GM21447 (cell line): Measurements from ENCODE around the gene SH2D3C.

ENCODE experiments used
- ATAC-seq: cut with Tn5 transposase; IDR thresholded peaks from one replicate; pipeline ENCODE4 v1.9.1; 2021; ENCODE audit not compliant: unreplicated experiment

The SH2D3C gene

GRCh38 chr9:127808347-127809001, 30.0 kb upstream of the SH2D3C start:
- ATAC-seq: no peak

GRCh38 chr9:127806871-127807270, 28.4 kb upstream of the SH2D3C start:
- ATAC-seq: no peak

GRCh38 chr9:127805620-127806019, 27.2 kb upstream of the SH2D3C start:
- no peak for ATAC-seq

GRCh38 chr9:127803507-127804352, 25.3 kb upstream of the SH2D3C start:
- peak; percentile 2 for ATAC-seq

- peak; percentile 65 for ATAC-seq
Measured at GRCh38 chr9:127802576-127803443, 24.3 kb upstream of the SH2D3C start, which contains the start of gene FPGS. Gene FPGS, plus strand, starts transcription at chr9:127802882. Its CDS starts 43 bp downstream, at chr9:127802925.

- no peak for ATAC-seq
Measured at GRCh38 chr9:127801955-127802575, 23.6 kb upstream of the SH2D3C start.

- no peak for ATAC-seq
Measured at GRCh38 chr9:127796852-127797370, 18.4 kb upstream of the SH2D3C start.

GRCh38 chr9:127796225-127796813, 17.9 kb upstream of the SH2D3C start:
- ATAC-seq: no peak

- no peak for ATAC-seq
Measured at GRCh38 chr9:127794001-127794791, 15.7 kb upstream of the SH2D3C start.

GRCh38 chr9:127793093-127793708, 14.7 kb upstream of the SH2D3C start:
- no peak for ATAC-seq

- ATAC-seq: no peak
Measured at GRCh38 chr9:127792417-127793031, 14.1 kb upstream of the SH2D3C start.

- ATAC-seq: no peak
Measured at GRCh38 chr9:127791085-127791484, 12.6 kb upstream of the SH2D3C start.

- ATAC-seq: no peak
Measured at GRCh38 chr9:127790094-127790855, 11.8 kb upstream of the SH2D3C start.

- no peak for ATAC-seq
Measured at GRCh38 chr9:127789179-127789578, 10.7 kb upstream of the SH2D3C start.

- ATAC-seq: no peak
Measured at GRCh38 chr9:127788337-127789011, 10.0 kb upstream of the SH2D3C start.

GRCh38 chr9:127786773-127787104, 8.3 kb upstream of the SH2D3C start:
- ATAC-seq: no peak
